Measurements from ENCODE around the gene IL21R.
"Not testable (repeated sequence)": the region's sequence is repeated elsewhere in the genome, so short reads cannot be mapped to it uniquely, and the experiment has no call there.

Gene IL21R

GRCh38 chr16:27428026-27428785 is 26.2 kb downstream of the IL21R start:
- DNase-seq, result no peak

GRCh38 chr16:27429330-27429871 is 27.4 kb downstream of the IL21R start:
- no peak for DNase-seq

GRCh38 chr16:27429981-27430441 is 28.0 kb downstream of the IL21R start:
- DNase-seq, result no peak

- DNase-seq, result no peak
Observed at GRCh38 chr16:27430512-27430911, 28.5 kb downstream of the IL21R start.

- no peak for DNase-seq
Observed at GRCh38 chr16:27430923-27431484, 29.0 kb downstream of the IL21R start.

- no peak for DNase-seq
Observed at GRCh38 chr16:27431773-27432532, 30.0 kb downstream of the IL21R start.

- no peak for DNase-seq
Observed at GRCh38 chr16:27432558-27432957, 30.6 kb downstream of the IL21R start.

GRCh38 chr16:27433191-27433590 is 31.2 kb downstream of the IL21R start:
- not testable (repeated sequence) for DNase-seq

GRCh38 chr16:27433636-27434035 is 31.7 kb downstream of the IL21R start:
- no peak for DNase-seq

- DNase-seq, result no peak
Observed at GRCh38 chr16:27434141-27435051, 32.4 kb downstream of the IL21R start.

GRCh38 chr16:27435146-27435545 is 33.2 kb downstream of the IL21R start:
- not testable (repeated sequence) for DNase-seq

- DNase-seq, result no peak
Observed at GRCh38 chr16:27436065-27436464, 34.1 kb downstream of the IL21R start.

- DNase-seq, result no peak
Observed at GRCh38 chr16:27436921-27437650, 35.1 kb downstream of the IL21R start.

GRCh38 chr16:27437946-27438345 is 36.0 kb downstream of the IL21R start:
- DNase-seq, result no peak

GRCh38 chr16:27439271-27440018 is 37.5 kb downstream of the IL21R start:
- no peak for DNase-seq

- no peak for DNase-seq
Observed at GRCh38 chr16:27441276-27441675, 39.3 kb downstream of the IL21R start.

GRCh38 chr16:27441998-27442397 is 40.0 kb downstream of the IL21R start:
- no peak for DNase-seq

- DNase-seq, result no peak
Observed at GRCh38 chr16:27444015-27444414, 42.0 kb downstream of the IL21R start.

- DNase-seq, result no peak
Observed at GRCh38 chr16:27444470-27444869, 42.5 kb downstream of the IL21R start.

GRCh38 chr16:27445502-27446175 is 43.7 kb downstream of the IL21R start:
- no peak for DNase-seq
